Measurements from ENCODE around the gene M1AP. TPM values are rescaled to one million over a fixed set of nuclear protein-coding genes. Genes with fewer than 3 reads are reported as not detected.

M1AP gene
- total and polyA plus RNA-seq, 9 of the 15 experiments (the other 6 are each of a cell fraction or from before 2014, with no cell fraction given), result 0.06 to 0.33 (median 0.11) TPM; not detected in 4

DNA sequence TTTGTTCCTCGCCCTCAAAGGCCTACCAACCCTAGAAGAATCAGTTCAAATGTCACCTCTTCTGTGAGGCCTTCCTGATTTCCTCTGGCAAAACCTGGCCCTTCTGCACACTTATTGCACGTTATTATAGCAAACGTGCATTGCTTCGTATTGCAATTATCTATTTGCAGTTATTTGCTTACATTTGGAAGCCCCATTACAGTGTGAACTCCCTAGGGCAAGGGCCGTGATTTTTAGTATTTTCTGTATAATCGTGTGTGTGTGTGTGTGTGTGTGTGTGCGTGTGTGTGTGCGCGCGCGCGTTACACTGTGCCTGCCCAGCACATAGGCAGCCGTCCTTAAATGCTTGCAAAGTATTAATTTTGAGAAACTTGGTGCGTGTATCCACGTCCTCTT, 5.5 kb upstream of the M1AP start (continued):
- TF ChIP-seq GABPA (tag; conservative IDR thresholded peaks at IDR 0.05; ENCODE audit: low read depth) (0 out of 2 replicates have a peak, but pooled peaks have one; percentile 25), KAT8 (IDR thresholded peaks at IDR 0.05; ENCODE audit: low read depth) (no peak), BCOR (IDR thresholded peaks at IDR 0.05) (0 out of 2 replicates have a peak, but pooled peaks have one; percentile 42), SMARCA5 (IDR thresholded peaks at IDR 0.05) (0 out of 2 replicates have a peak, but pooled peaks have one; percentile 22), JUND (IDR thresholded peaks at IDR 0.05; ENCODE audit: borderline replicate concordance, low read depth, low read length) (0 out of 2 replicates have a peak, but pooled peaks have one; percentile 11), JUND (tag; IDR thresholded peaks at IDR 0.05; ENCODE audit: borderline replicate concordance, low read depth, low read length) (no peak)

DNA sequence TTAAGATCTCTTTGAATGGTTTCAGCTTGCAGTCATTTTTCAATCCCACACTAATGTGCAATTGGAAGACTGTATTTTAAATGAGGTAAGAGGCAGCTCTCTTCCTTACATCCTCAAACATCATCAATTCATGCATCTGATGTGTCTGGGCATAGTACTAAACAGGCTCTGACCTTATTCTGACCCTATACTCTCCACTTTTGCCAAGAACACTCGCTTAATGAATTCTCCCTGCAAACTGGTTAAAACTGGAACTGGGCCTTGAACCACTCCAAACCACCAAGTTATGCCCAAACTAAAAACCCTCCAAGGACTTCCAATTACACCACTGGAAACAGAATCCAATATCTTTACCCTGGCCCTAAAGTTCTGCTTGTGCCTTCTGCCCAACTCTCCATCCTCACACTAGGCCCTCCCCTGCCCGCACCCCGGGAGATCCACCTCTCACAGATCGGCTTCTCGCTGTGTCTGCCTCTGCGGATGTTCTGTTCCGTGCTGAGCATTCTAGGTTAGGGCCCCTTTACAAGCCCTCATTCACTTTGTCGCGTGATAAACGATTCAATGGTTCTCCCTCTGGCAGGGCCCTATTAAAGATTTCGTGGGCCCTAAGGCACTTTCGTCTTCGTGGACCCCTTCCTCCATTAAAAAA, 1.2 kb downstream of the M1AP start:
- Histone ChIP-seq H3K9me3 (replicated peaks; ENCODE audit: control insufficient read depth, insufficient read depth, low read depth, low read length) (peaks cover 3% of the 10 kb centered on the region; the same call in 1 of the 2 replicates), H2AFZ (ENCODE audit: low read depth, low read length) (no peak overlapping the region), H3K9me1 (ENCODE audit: control insufficient read depth, insufficient read depth, low read length) (no peaks in the 10 kb centered on the region), H3K4me3 (no peak overlapping the region), H3K4me2 (ENCODE audit: insufficient read depth, low read length) (no peak overlapping the region), H3K27ac (ENCODE audit: extremely low read depth, low read depth, low read length) (no peak overlapping the region), H3K9ac (ENCODE audit: insufficient read depth in 1 of 2, low read depth in 2 of 2, low read length in 2 of 2) (no peak overlapping the region), H3K27me3 (ENCODE audit: control insufficient read depth in 2 of 2, insufficient read depth in 2 of 2, low read length in 2 of 2) (no peaks in the 10 kb centered on the region; a peak in 2 of 5 replicates), H4K20me1 (replicated peaks; ENCODE audit: control insufficient read depth, insufficient read depth, low read length) (no peaks in the 10 kb centered on the region), H3K36me3 (ENCODE audit: control insufficient read depth, insufficient read depth, low read length) (no peaks in the 10 kb centered on the region), H3K4me1 (replicated peaks in 1 of 2; ENCODE audit: control insufficient read depth in 2 of 2, insufficient read depth in 2 of 2, low read length in 2 of 2) (peaks cover 0 to 6% of the 10 kb centered on the region in 2 experiments; a peak in 2 of 5 replicates), H3K79me2 (ENCODE audit: control insufficient read depth, insufficient read depth, low read length) (no peaks in the 10 kb centered on the region)
- ChIA-PET CTCF (ENCODE audit: low intra/inter-chr PET ratio) (no interaction called here), POLR2A (no interaction called here)
- no TSS peak for BruUV-seq (replicated peaks)
- intact Hi-C loops (cut with micrococcal nuclease) (no loop called here), in situ Hi-C loops (cut with MboI) (no loop called here)
- DNase-seq (ENCODE audit: extremely low read depth in 1 of 4, low spot score in 3 of 4), result no peak
- WGBS (ENCODE audit: insufficient coverage, low coverage, missing lambda C conversion rate), result 48% methylated on average over 12 of the region's 13 CpGs
- no peak for ATAC-seq
- FAIRE-seq, result no peak
- TF ChIP-seq, protein P1, sequence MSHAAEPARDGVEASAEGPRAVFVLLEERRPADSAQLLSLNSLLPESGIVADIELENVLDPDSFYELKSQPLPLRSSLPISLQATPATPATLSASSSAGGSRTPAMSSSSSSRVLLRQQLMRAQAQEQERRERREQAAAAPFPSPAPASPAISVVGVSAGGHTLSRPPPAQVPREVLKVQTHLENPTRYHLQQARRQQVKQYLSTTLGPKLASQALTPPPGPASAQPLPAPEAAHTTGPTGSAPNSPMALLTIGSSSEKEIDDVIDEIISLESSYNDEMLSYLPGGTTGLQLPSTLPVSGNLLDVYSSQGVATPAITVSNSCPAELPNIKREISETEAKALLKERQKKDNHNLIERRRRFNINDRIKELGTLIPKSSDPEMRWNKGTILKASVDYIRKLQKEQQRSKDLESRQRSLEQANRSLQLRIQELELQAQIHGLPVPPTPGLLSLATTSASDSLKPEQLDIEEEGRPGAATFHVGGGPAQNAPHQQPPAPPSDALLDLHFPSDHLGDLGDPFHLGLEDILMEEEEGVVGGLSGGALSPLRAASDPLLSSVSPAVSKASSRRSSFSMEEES (CRISPR knock-in tag; IDR thresholded peaks at IDR 0.05), result no peak
- TF ChIP-seq REST (IDR thresholded peaks at IDR 0.05; ENCODE audit: borderline replicate concordance), result peak; percentile 18; the same call in 1 of the 2 replicates
- TF ChIP-seq REST (CRISPR knock-in tag; IDR thresholded peaks at IDR 0.05; ENCODE audit: low read depth), result no peak
